K562 (cell line): Measurements from ENCODE around the gene CRY2. TPM values are rescaled to one million over a fixed set of nuclear protein-coding genes. Genes with fewer than 3 reads are reported as not detected.

Experiments used
- ATAC-seq: fragments of 200-7000 bp; cut with Tn5 transposase; 3 replicates; pipeline ENCODE4 v1.9.1; 2020; ENCODE audit warnings: moderate library complexity
- BruUV-seq: library from RNA; stranded (reverse); fragments of 400-500 nt; replicated peaks from 2 replicates; lab custom pipeline; 2021; lab: Mats Ljungman, UMichigan
- CTCF ChIA-PET: fragments of 300-600 bp; formaldehyde crosslinking; extraction: SDS; loops from one replicate; lab custom pipeline; 2021; ENCODE audit warnings: low intra/inter-chr PET ratio; lab: Yijun Ruan, JAX
- POLR2A ChIA-PET: fragments of 300-600, 350-650 bp; sonication (Branson Sonifier 250); formaldehyde crosslinking; extraction: SDS; loops from one replicate; lab custom pipeline; 2021; ENCODE audit warnings: antibody characterized with exemption, inconsistent platforms; lab: Yijun Ruan, JAX
- DNase-seq, 4 experiments: peaks; one replicate each; pipeline versions ENCODE4 v3.0.0 to v3.0.0-alpha.2; 2011 to 2018; ENCODE audit warnings: low spot score in 3 of 4, mixed read lengths in 3 of 4; ENCODE audit errors: extremely low read depth in 1 of 4
- FAIRE-seq: peaks from 2 replicates; lab custom pipeline; 2011; peaks lifted over from hg19 to GRCh38; lab: Jason Lieb, UNC
- H2AFZ ChIP-seq: 2 replicates; pipeline ENCODE4 v1.6.0; 2011; ENCODE audit warnings: low read depth, low read length, control low read depth, inconsistent platforms
- H3K27ac ChIP-seq: fragments of 200-600 bp; 3 replicates; pipeline ENCODE4 v1.8.0; 2011; ENCODE audit warnings: low read depth, mild to moderate bottlenecking, control low read depth, inconsistent platforms, low read length, moderate library complexity, mixed read lengths; ENCODE audit errors: extremely low read depth
- H3K27me3 ChIP-seq, 2 experiments: fragments of 300-600 bp in 1 of 2; 2 replicates in 1 of 2; 3 replicates in 1 of 2; pipeline versions ENCODE4 v1.6.0 to v1.8.0; 2011; ENCODE audit warnings: inconsistent platforms in 2 of 2, low read length in 2 of 2, mild to moderate bottlenecking in 1 of 2, mixed read lengths in 1 of 2, moderate library complexity in 1 of 2; ENCODE audit not compliant: control insufficient read depth in 2 of 2, insufficient read depth in 2 of 2
- H3K36me3 ChIP-seq: fragments of 300-600 bp; 3 replicates; pipeline ENCODE4 v1.8.0; 2011; ENCODE audit warnings: mild to moderate bottlenecking, low read length, inconsistent platforms; ENCODE audit not compliant: control insufficient read depth, insufficient read depth
- H3K4me1 ChIP-seq, 2 experiments: fragments of 200-600 bp in 1 of 2; replicated peaks in 1 of 2; 2 replicates in 1 of 2; 3 replicates in 1 of 2; pipeline versions ENCODE4 v1.5.1 to v1.8.0; 2011; ENCODE audit warnings: inconsistent platforms in 2 of 2, low read length in 2 of 2, mild to moderate bottlenecking in 1 of 2, mixed read lengths in 1 of 2, moderate library complexity in 1 of 2; ENCODE audit not compliant: control insufficient read depth in 2 of 2, insufficient read depth in 2 of 2
- H3K4me2 ChIP-seq: 2 replicates; pipeline ENCODE4 v1.6.1; 2011; ENCODE audit warnings: low read length, control low read depth, inconsistent platforms, mixed read lengths; ENCODE audit not compliant: insufficient read depth
- H3K4me3 ChIP-seq: fragments of 200-600 bp; sonication (generic), shearing (Covaris generic); 2 replicates; pipeline ENCODE4 v1.5.1; 2016; ENCODE audit warnings: control low read depth, inconsistent platforms
- H3K79me2 ChIP-seq: fragments of 200-600 bp; 3 replicates; pipeline ENCODE4 v1.8.0; 2011; ENCODE audit warnings: low read length, inconsistent platforms; ENCODE audit not compliant: control insufficient read depth, insufficient read depth
- H3K9ac ChIP-seq, 2 experiments: 2 replicates each; pipeline versions ENCODE4 v1.6.0 to v1.6.1; 2011; ENCODE audit warnings: low read depth in 2 of 2, low read length in 2 of 2, control low read depth in 1 of 2, inconsistent platforms in 1 of 2, mild to moderate bottlenecking in 1 of 2, mixed read lengths in 1 of 2; ENCODE audit not compliant: insufficient read depth in 1 of 2
- H3K9me1 ChIP-seq: one replicate; pipeline ENCODE4 v1.6.0; 2011; ENCODE audit warnings: inconsistent platforms, mild to moderate bottlenecking, low read length, moderate library complexity; ENCODE audit not compliant: control insufficient read depth, insufficient read depth
- H3K9me3 ChIP-seq: replicated peaks from 2 replicates; pipeline ENCODE4 v1.5.1; 2011; ENCODE audit warnings: low read depth, low read length, inconsistent platforms; ENCODE audit not compliant: control insufficient read depth, insufficient read depth
- H4K20me1 ChIP-seq: replicated peaks from 2 replicates; pipeline ENCODE4 v1.6.1; 2011; ENCODE audit warnings: low read length, inconsistent platforms, mixed read lengths; ENCODE audit not compliant: control insufficient read depth, insufficient read depth
- ARID2 ChIP-seq: fragments of 450-650 bp; IDR thresholded peaks from 2 replicates; pipeline ENCODE4 v1.6.1; 2017; ENCODE audit warnings: antibody characterized with exemption, mild to moderate bottlenecking
- ATF7 ChIP-seq: fragments of 450-650 bp; IDR thresholded peaks from 2 replicates; pipeline ENCODE4 v1.7.1; 2014; ENCODE audit warnings: mild to moderate bottlenecking, moderate library complexity
- DNMT1 ChIP-seq: fragments of 450-650 bp; IDR thresholded peaks from 2 replicates; pipeline ENCODE4 v1.6.1; 2016; ENCODE audit warnings: antibody characterized with exemption, mild to moderate bottlenecking
- E2F6 ChIP-seq, 2 experiments: IDR thresholded peaks; 2 replicates each; pipeline ENCODE4 v1.6.1; 2011; ENCODE audit warnings: borderline replicate concordance in 1 of 2, control low read depth in 1 of 2, low read depth in 1 of 2, low read length in 1 of 2, mild to moderate bottlenecking in 1 of 2, mixed read lengths in 1 of 2, moderate library complexity in 1 of 2; ENCODE audit not compliant: insufficient read depth in 1 of 2, insufficient read length in 1 of 2, poor library complexity in 1 of 2, severe bottlenecking in 1 of 2; ENCODE audit errors: extremely low read depth in 1 of 2
- EP400 ChIP-seq: fragments of 450-650 bp; IDR thresholded peaks from 2 replicates; pipeline ENCODE4 v1.6.1; 2017; ENCODE audit warnings: antibody characterized with exemption, mild to moderate bottlenecking, moderate library complexity
- FOXP1 ChIP-seq: sonication (generic); formaldehyde crosslinking; IDR thresholded peaks from 2 replicates; pipeline ENCODE4 v1.8.0; 2022; ENCODE audit warnings: mild to moderate bottlenecking, missing genetic modification reagents
- HDAC2 ChIP-seq: fragments of 450-650 bp; IDR thresholded peaks from 2 replicates; pipeline ENCODE4 v1.6.1; 2016; ENCODE audit warnings: mild to moderate bottlenecking
- HDGF ChIP-seq: fragments of 450-650 bp; IDR thresholded peaks from 2 replicates; pipeline ENCODE4 v1.6.1; 2016
- KDM5B ChIP-seq: fragments of 200-600 bp; sonication (generic); IDR thresholded peaks from 2 replicates; pipeline ENCODE4 v1.6.1; 2012; ENCODE audit warnings: low read depth, mild to moderate bottlenecking, moderate library complexity, low read length, control low read depth, inconsistent platforms; ENCODE audit not compliant: insufficient replicate concordance
- L3MBTL2 ChIP-seq: fragments of 450-650 bp; IDR thresholded peaks from 2 replicates; pipeline ENCODE4 v1.6.1; 2016; ENCODE audit warnings: mild to moderate bottlenecking, moderate library complexity
- MAFG ChIP-seq: fragments of 450-650 bp; conservative IDR thresholded peaks from 2 replicates; pipeline ENCODE4 v1.6.1; 2016; ENCODE audit warnings: missing genetic modification characterization, missing compliant biosample characterization
- MAX ChIP-seq: sonication (generic); formaldehyde crosslinking; IDR thresholded peaks from 2 replicates; pipeline ENCODE4 v1.9.0; 2022; ENCODE audit warnings: mild to moderate bottlenecking, missing genetic modification reagents
- MLLT1 ChIP-seq, 2 experiments: fragments of 450-650 bp; IDR thresholded peaks; 2 replicates each; pipeline ENCODE4 v1.6.1; 2016
- OTX1 ChIP-seq: fragments of 450-650 bp; formaldehyde crosslinking; IDR thresholded peaks from 2 replicates; pipeline ENCODE4 v1.4.0; 2022; ENCODE audit warnings: mild to moderate bottlenecking
- PHF8 ChIP-seq: fragments of 200-600 bp; sonication (generic); IDR thresholded peaks from 2 replicates; pipeline ENCODE4 v1.6.1; 2012; ENCODE audit warnings: mixed run types, mild to moderate bottlenecking, inconsistent platforms, low read length, moderate library complexity, borderline replicate concordance
- TBP ChIP-seq: optimal IDR thresholded peaks from 2 replicates; pipeline ENCODE3; 2011; ENCODE audit warnings: low read depth, low read length, improper control_type of control experiment
- USF2 ChIP-seq: sonication (generic); formaldehyde crosslinking; IDR thresholded peaks from 2 replicates; pipeline ENCODE4 v1.5.0; 2020; ENCODE audit warnings: missing genetic modification reagents
- ZSCAN32 ChIP-seq: fragments of 450-650 bp; formaldehyde crosslinking; IDR thresholded peaks from 2 replicates; pipeline ENCODE4 v1.4.0; 2020; ENCODE audit warnings: mild to moderate bottlenecking, moderate library complexity
- WGBS: fragments of 100-300 bp; shearing (Covaris generic); methylation state at CpG from one replicate; pipeline ENCODE4 v1.1.6; 2016; ENCODE audit warnings: low coverage, mixed read lengths; ENCODE audit not compliant: insufficient coverage; ENCODE audit errors: missing lambda C conversion rate; 5-methylcytosine and 5-hydroxymethylcytosine counted together
- in situ Hi-C: fragments of 300-500 bp; cut with MboI; formaldehyde crosslinking; loops from 4 replicates; pipeline ENCODE4 v1.15.0; 2018; ENCODE audit warnings: inconsistent platforms, mixed read lengths
- intact Hi-C: fragments of 100-400 bp; cut with micrococcal nuclease; formaldehyde crosslinking; loops from 2 replicates; pipeline ENCODE4 v1.14.2; 2022
- polyA plus RNA-seq, 8 experiments: library from polyadenylated mRNA; depleted of rRNA in 4 of 8; stranded (reverse) in 5 of 8; unstranded in 3 of 8; fragments of >200 nt; fragmentation: Nextera tagmentation in 2 of 8; fragmentation: Illumina TruSeq in 1 of 8; extraction: Ambion mirVana in 2 of 8; extraction: Trizol in 1 of 8; gene quantifications; 2 replicates each; pipeline versions ENCODE4 v1.2.1 to v1.2.3, GENCODE V29; 2011 to 2014; ENCODE audit warnings: inconsistent platforms in 1 of 8, missing spikeins in 1 of 8
- total RNA-seq, 7 experiments: library from RNA; depleted of rRNA in 6 of 7; stranded (reverse); fragments of >200 nt in 6 of 7; fragmentation: Illumina TruSeq in 2 of 7; extraction: Trizol in 2 of 7; gene quantifications; 2 replicates each; pipeline versions ENCODE4 v1.2.1 to v1.2.3, GENCODE V29; 2011 to 2021; ENCODE audit warnings: low replicate concordance in 1 of 7

Gene CRY2
- total and polyA plus RNA-seq, 9 of the 15 experiments (the other 6 are each of a cell fraction or from before 2014, with no cell fraction given), result 2.3 to 23.9 (median 14.8) TPM

- Histone ChIP-seq H3K36me3 (peaks cover 21% of the 10 kb centered on the region; the same call in 2 of the 3 replicates), H3K4me3 (peak overlapping the region; percentile 84), H3K27ac (peak overlapping the region; percentile 85), H3K27me3 (no peaks in the 10 kb centered on the region), H3K4me1 (peaks cover 11 to 38% of the 10 kb centered on the region in 2 experiments; a peak in 4 of 5 replicates), H3K79me2 (peaks cover 27% of the 10 kb centered on the region), H3K9me1 (no peaks in the 10 kb centered on the region), H3K4me2 (peak overlapping the region; percentile 89), H3K9ac (peak overlapping the region; percentile 80 to 96), H3K9me3 (no peaks in the 10 kb centered on the region), H2AFZ (peak overlapping the region; percentile 98), H4K20me1 (peaks cover 3% of the 10 kb centered on the region; the same call in 1 of the 2 replicates)
- ATAC-seq (peak; percentile 56), FAIRE-seq (peak; percentile 65), DNase-seq (peak in 3 of 4 experiments; percentile 38 to 58 (median 41))
- in situ Hi-C loops, result no loop called here
- CTCF ChIA-PET, result interaction anchor here (0.7 kb wide), 1 partner anchor 35 kb away, joined by 3 read pairs; no protein-coding TSS in a partner anchor
- POLR2A ChIA-PET, result interaction anchor here (0.9 to 1.7 kb wide), 4 partner anchors 8 to 42 kb away, joined by 3 to 6 read pairs (median 3); partner anchors contain the start of gene CRY2
- intact Hi-C loops, result loop anchor here (5.0 to 10.0 kb wide), 2 partner anchors 42 to 61 kb away; partner anchors contain the start of gene CRY2
- 2% methylated on average over 14 of the region's 29 CpGs for WGBS
- BruUV-seq, result no TSS peak
- TF ChIP-seq HDAC2, result peak; percentile 25; the same call in 1 of the 2 replicates
- TF ChIP-seq L3MBTL2, result peak; percentile 64
- TF ChIP-seq MAX (CRISPR knock-in tag), result peak; percentile 70
- TF ChIP-seq DNMT1, result no peak
- TF ChIP-seq EP400, result peak; percentile 75
- peak; percentile 83; the same call in 1 of the 2 replicates for TF ChIP-seq HDGF
- TF ChIP-seq MLLT1 (IDR thresholded peaks at IDR 0.05), result 0 out of 4 replicates have a peak, but pooled peaks have one; percentile 28 to 42
- no peak for TF ChIP-seq ZSCAN32 (CRISPR knock-in tag)
- TF ChIP-seq TBP, result no peak
- TF ChIP-seq MAFG (tag), result no peak
- peak; percentile 61 for TF ChIP-seq FOXP1
- TF ChIP-seq ARID2, result peak; percentile 16; the same call in 1 of the 2 replicates
- TF ChIP-seq PHF8, result peak; percentile 15; the same call in 1 of the 2 replicates
- peak; percentile 16; the same call in 1 of the 2 replicates for TF ChIP-seq ATF7
- TF ChIP-seq USF2 (CRISPR knock-in tag), result peak; percentile 9; the same call in 1 of the 2 replicates
- TF ChIP-seq KDM5B, result peak; percentile 40
- peak in 1 of 2 experiments; percentile 41 for TF ChIP-seq E2F6 (IDR thresholded peaks at IDR 0.05; ENCODE audit: borderline replicate concordance in 1 of 2, extremely low read depth in 1 of 2, insufficient read depth in 1 of 2, insufficient read length in 1 of 2, low read depth in 1 of 2, low read length in 1 of 2, poor library complexity in 1 of 2, severe bottlenecking in 1 of 2)
- TF ChIP-seq OTX1 (CRISPR knock-in tag), result peak; percentile 67; the same call in 1 of the 2 replicates
These were observed 41.8 kb upstream of the CRY2 start for GRCh38 chr11:45805305-45806071.
